PC-3 (cell line): Measurements from ENCODE around the gene NLGN4X. TPM values are rescaled to one million over a fixed set of nuclear protein-coding genes. Genes with fewer than 3 reads are reported as not detected.

Experiments
- ATAC-seq: fragments of 200-7000 bp; cut with Tn5 transposase; 2 replicates; pipeline ENCODE4 v1.9.1; 2020; ENCODE audit warnings: mild to moderate bottlenecking, moderate library complexity
- BruUV-seq: library from RNA; stranded (reverse); fragments of 400-500 nt; replicated peaks from 2 replicates; lab custom pipeline; 2021; lab: Mats Ljungman, UMichigan
- CTCF ChIA-PET: fragments of 300-600 bp; sonication (Branson Sonifier 250); formaldehyde crosslinking; loops from one replicate; lab custom pipeline; 2022; ENCODE audit warnings: antibody characterized with exemption; lab: Charles Lee
- POLR2A ChIA-PET: fragments of 300-600 bp; sonication (Branson Sonifier 250); formaldehyde crosslinking; loops from one replicate; lab custom pipeline; 2022; ENCODE audit warnings: antibody characterized with exemption; ENCODE audit not compliant: unreplicated experiment; lab: Charles Lee
- DNase-seq: peaks from one replicate; pipeline ENCODE4 v3.0.0-alpha.2; 2015
- H2AFZ ChIP-seq: fragments of 300-600 bp; sonication (generic); 2 replicates; pipeline ENCODE4 v1.6.0; 2016; ENCODE audit warnings: antibody characterized with exemption, low read length
- H3F3A ChIP-seq: fragments of 300-600 bp; sonication (generic); one replicate; pipeline ENCODE4 v1.6.0; 2017; ENCODE audit warnings: antibody characterized with exemption, low read length, control low read depth, mild to moderate bottlenecking; ENCODE audit not compliant: unreplicated experiment
- H3K27ac ChIP-seq: fragments of 300-600 bp; sonication (generic); 2 replicates; pipeline ENCODE4 v1.5.1; 2016; ENCODE audit warnings: mild to moderate bottlenecking, low read length
- H3K27me3 ChIP-seq: fragments of 300-600 bp; sonication (generic); 2 replicates; pipeline ENCODE4 v1.6.1; 2016; ENCODE audit warnings: low read length, mixed read lengths
- H3K36me3 ChIP-seq: fragments of 300-600 bp; sonication (generic); 2 replicates; pipeline ENCODE4 v1.6.1; 2016; ENCODE audit warnings: low read depth, mixed run types, low read length, mixed read lengths
- H3K4me1 ChIP-seq: fragments of 300-600 bp; sonication (generic); 2 replicates; pipeline ENCODE4 v1.5.1; 2016; ENCODE audit warnings: low read length; ENCODE audit not compliant: insufficient read depth
- H3K4me2 ChIP-seq: fragments of 300-600 bp; sonication (generic); 2 replicates; pipeline ENCODE4 v1.6.0; 2016; ENCODE audit warnings: low read length
- H3K4me3 ChIP-seq: fragments of 300-600 bp; sonication (generic); 2 replicates; pipeline ENCODE4 v1.5.1; 2016; ENCODE audit warnings: mild to moderate bottlenecking, low read length, mixed read lengths
- H3K79me2 ChIP-seq: fragments of 300-600 bp; sonication (generic); 2 replicates; pipeline ENCODE4 v1.6.1; 2017; ENCODE audit warnings: low read length, mixed read lengths
- H3K9ac ChIP-seq: fragments of 300-600 bp; sonication (generic); 2 replicates; pipeline ENCODE4 v1.6.0; 2016; ENCODE audit warnings: mild to moderate bottlenecking, low read length
- H3K9me2 ChIP-seq: fragments of 300-600 bp; sonication (generic); replicated peaks from 2 replicates; pipeline ENCODE4 v1.6.1; 2016; ENCODE audit warnings: mixed run types, low read length, mixed read lengths
- H3K9me3 ChIP-seq: fragments of 300-600 bp; sonication (generic); 2 replicates; pipeline ENCODE4 v1.6.1; 2016; ENCODE audit warnings: low read length, mixed read lengths
- H4K20me1 ChIP-seq: fragments of 300-600 bp; sonication (generic); 2 replicates; pipeline ENCODE4 v1.6.1; 2016; ENCODE audit warnings: low read length, mixed read lengths
- EZH2 ChIP-seq: fragments of 300-600 bp; sonication (generic); IDR thresholded peaks from one replicate; pipeline ENCODE4 v1.6.1; 2017; ENCODE audit warnings: antibody characterized with exemption, mild to moderate bottlenecking, low read length; ENCODE audit not compliant: unreplicated experiment
- EZH2phosphoT487 ChIP-seq: fragments of 300-600 bp; sonication (generic); IDR thresholded peaks from 2 replicates; pipeline ENCODE4 v1.6.1; 2018; ENCODE audit warnings: mild to moderate bottlenecking, antibody characterized with exemption, low read length, borderline replicate concordance
- intact Hi-C: fragments of 100-400 bp; cut with micrococcal nuclease; formaldehyde crosslinking; loops from 2 replicates; pipeline ENCODE4 v1.9.0; 2023
- total RNA-seq: library from RNA; depleted of rRNA; stranded (reverse); fragments of >200 nt; gene quantifications from 2 replicates; pipeline ENCODE4 v1.2.3, GENCODE V29; 2014
- TF ChIP-seq, protein P1 (sequence below): fragments of 300-600 bp; sonication (generic); conservative IDR thresholded peaks from 2 replicates; pipeline ENCODE4 v1.5.1; 2017; ENCODE audit warnings: antibody characterized with exemption, low read depth, mild to moderate bottlenecking, low read length

NLGN4X gene
- total RNA-seq, 1 experiment from 2014 or later, result not detected

DNA sequence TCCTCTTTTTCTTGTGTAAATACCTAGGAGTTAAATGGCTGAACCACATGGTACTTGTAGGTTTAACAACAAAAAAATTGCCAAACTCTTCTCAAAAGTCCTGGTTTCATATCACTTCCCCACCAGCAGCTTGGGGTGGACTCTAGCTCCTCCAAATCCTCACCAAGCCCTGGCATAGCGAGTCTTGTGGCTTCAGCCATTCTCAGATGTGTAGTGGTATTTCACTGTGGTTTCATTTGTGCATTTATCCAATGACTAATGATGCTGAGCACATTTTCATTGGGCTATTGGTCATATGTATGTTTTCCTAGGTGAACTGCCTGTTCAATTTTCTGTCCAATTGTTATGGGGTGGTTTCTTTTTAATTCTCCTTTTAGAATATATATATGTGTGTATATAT lies 249.3 kb downstream of the NLGN4X start:
- Histone ChIP-seq H3K9me3 (no peaks in the 10 kb centered on the region), H3K36me3 (no peaks in the 10 kb centered on the region), H2AFZ (no peak overlapping the region), H3K27ac (no peak overlapping the region), H3K4me3 (no peak overlapping the region), H3F3A (no peaks in the 10 kb centered on the region), H3K9ac (no peak overlapping the region), H3K9me2 (no peaks in the 10 kb centered on the region), H3K4me1 (no peaks in the 10 kb centered on the region), H4K20me1 (no peaks in the 10 kb centered on the region), H3K4me2 (no peak overlapping the region), H3K79me2 (no peaks in the 10 kb centered on the region), H3K27me3 (no peaks in the 10 kb centered on the region)
- ChIA-PET CTCF (no interaction called here), POLR2A (no interaction called here)
- no TSS peak for BruUV-seq
- ATAC-seq, result no peak
- TF ChIP-seq EZH2phosphoT487, result no peak
- TF ChIP-seq EZH2, result no peak
- TF ChIP-seq, protein P1, sequence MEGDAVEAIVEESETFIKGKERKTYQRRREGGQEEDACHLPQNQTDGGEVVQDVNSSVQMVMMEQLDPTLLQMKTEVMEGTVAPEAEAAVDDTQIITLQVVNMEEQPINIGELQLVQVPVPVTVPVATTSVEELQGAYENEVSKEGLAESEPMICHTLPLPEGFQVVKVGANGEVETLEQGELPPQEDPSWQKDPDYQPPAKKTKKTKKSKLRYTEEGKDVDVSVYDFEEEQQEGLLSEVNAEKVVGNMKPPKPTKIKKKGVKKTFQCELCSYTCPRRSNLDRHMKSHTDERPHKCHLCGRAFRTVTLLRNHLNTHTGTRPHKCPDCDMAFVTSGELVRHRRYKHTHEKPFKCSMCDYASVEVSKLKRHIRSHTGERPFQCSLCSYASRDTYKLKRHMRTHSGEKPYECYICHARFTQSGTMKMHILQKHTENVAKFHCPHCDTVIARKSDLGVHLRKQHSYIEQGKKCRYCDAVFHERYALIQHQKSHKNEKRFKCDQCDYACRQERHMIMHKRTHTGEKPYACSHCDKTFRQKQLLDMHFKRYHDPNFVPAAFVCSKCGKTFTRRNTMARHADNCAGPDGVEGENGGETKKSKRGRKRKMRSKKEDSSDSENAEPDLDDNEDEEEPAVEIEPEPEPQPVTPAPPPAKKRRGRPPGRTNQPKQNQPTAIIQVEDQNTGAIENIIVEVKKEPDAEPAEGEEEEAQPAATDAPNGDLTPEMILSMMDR, result no peak
- intact Hi-C loops, result no loop called here
- DNase-seq, result no peak

DNA sequence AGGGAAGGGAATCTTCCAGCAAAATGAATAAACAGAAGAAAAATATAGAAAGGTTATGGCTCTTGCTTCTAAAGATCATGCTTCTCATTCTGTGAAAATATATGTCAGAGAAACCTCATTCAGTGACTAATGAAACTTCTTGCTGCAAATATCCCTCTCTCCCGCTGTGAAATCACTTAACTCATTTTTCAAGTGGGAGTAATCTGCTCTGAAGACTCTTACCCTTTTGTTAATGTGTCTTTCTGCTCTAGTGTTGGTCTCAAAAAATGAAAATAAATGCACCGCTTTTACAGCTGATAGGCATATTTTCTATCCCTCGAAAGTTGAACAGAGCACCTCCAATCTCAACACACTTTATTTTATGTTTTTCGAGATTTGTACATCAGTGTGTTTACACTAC lies 252.3 kb downstream of the NLGN4X start:
- Histone ChIP-seq H3K27me3 (no peaks in the 10 kb centered on the region), H3K4me2 (no peak overlapping the region), H3K36me3 (no peaks in the 10 kb centered on the region), H3K9me2 (no peaks in the 10 kb centered on the region), H2AFZ (no peak overlapping the region), H3F3A (no peaks in the 10 kb centered on the region), H3K4me3 (no peak overlapping the region), H3K79me2 (no peaks in the 10 kb centered on the region), H4K20me1 (no peaks in the 10 kb centered on the region), H3K9me3 (no peaks in the 10 kb centered on the region), H3K27ac (no peak overlapping the region), H3K9ac (no peak overlapping the region), H3K4me1 (no peaks in the 10 kb centered on the region)
- ATAC-seq (no peak), DNase-seq (no peak)
- no TSS peak for BruUV-seq
- TF ChIP-seq EZH2phosphoT487, result no peak
- TF ChIP-seq, protein P1, result no peak
- no peak for TF ChIP-seq EZH2
- ChIA-PET POLR2A (no interaction called here), CTCF (no interaction called here)
- intact Hi-C loops, result no loop called here

DNA sequence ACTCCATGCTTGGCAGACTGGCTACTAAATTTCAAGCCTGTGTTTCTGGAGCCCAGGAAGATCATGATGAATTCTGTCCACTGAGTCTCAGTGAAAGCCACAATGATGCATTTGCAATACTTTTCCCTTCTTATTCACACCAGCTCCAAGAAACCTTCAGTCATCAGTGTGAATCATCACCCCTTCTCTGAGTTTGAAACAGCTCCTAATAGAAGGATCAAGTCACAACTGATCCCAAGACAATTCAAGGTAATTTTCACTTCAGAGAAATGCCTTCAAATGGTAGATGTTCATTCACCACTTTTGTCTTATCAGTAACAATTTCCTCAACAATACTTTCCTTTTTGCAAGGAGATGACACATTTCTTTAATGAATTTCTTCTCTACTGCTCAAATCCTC lies 257.4 kb downstream of the NLGN4X start:
- Histone ChIP-seq H3K27me3 (no peaks in the 10 kb centered on the region), H2AFZ (no peak overlapping the region), H3K9me3 (no peaks in the 10 kb centered on the region), H3K36me3 (no peaks in the 10 kb centered on the region), H3K9me2 (no peaks in the 10 kb centered on the region), H3K79me2 (no peaks in the 10 kb centered on the region), H3K27ac (no peak overlapping the region), H3F3A (no peaks in the 10 kb centered on the region), H3K4me1 (no peaks in the 10 kb centered on the region), H3K4me3 (no peak overlapping the region), H4K20me1 (no peaks in the 10 kb centered on the region), H3K4me2 (no peak overlapping the region), H3K9ac (no peak overlapping the region)
- POLR2A ChIA-PET, result no interaction called here
- ATAC-seq, result no peak
- CTCF ChIA-PET, result no interaction called here
- no peak for DNase-seq
- TF ChIP-seq EZH2phosphoT487 (no peak), EZH2 (no peak)
- TF ChIP-seq, protein P1, result no peak
- BruUV-seq, result no TSS peak
- intact Hi-C loops, result no loop called here
